HG03354 (cell line): ENCODE measurements around the gene APBA2.

ENCODE experiments used
- ATAC-seq: cut with Tn5 transposase; IDR thresholded peaks from one replicate; pipeline ENCODE4 v1.9.1; 2021; ENCODE audit warnings: mild to moderate bottlenecking; ENCODE audit not compliant: unreplicated experiment, poor library complexity, severe bottlenecking

Gene APBA2

DNA sequence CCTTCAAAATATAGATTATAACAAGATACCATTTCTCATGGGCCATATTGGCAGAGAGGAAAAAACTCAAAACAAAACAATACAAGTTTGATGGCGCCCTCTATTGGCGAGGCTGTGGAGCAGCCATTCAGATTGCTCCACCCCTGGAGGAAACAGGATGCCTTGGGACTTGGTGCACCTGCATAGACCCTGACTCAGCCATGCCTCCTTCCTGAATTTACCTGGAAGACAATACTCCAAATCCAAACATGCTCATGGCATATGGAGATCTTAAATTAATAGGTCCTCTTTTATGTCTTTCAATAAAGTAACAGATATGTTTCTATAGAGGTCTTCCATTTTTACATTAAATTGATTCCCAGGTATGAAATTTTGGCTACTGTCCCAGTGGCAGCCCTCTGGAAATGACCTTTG, 90.0 kb downstream of the APBA2 start:
- ATAC-seq, result peak; percentile 43

DNA sequence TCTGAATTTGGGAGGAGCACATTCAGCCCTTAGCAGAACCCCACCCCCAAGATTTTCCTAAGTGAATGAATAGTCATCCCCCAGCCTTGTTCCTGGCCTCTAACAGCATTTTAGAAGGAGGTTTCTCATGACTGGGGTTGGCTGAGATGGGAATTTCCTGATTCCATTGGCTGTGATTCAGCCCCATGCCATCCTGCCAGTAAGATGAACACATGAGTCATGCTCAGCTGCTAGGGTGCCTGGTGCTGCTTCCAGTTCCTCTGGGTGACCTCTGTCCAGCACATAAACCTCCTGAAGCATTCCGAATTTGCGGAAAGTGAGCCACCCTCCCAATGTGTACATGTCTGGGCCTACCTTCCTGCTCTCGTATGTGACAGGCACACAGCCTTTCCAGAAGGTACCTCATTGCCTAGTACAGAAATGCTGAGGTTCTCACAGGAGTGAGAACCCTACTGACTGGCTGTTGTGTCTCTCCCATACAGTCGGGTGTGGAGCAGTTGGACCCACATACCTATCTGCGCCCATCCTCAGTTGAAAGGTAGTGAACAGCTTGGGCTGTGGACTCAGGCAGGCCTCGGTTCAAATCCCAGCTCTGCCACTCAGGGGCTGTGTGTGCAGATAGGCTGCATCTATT, 91.7 kb downstream of the APBA2 start:
- ATAC-seq, result no peak

DNA sequence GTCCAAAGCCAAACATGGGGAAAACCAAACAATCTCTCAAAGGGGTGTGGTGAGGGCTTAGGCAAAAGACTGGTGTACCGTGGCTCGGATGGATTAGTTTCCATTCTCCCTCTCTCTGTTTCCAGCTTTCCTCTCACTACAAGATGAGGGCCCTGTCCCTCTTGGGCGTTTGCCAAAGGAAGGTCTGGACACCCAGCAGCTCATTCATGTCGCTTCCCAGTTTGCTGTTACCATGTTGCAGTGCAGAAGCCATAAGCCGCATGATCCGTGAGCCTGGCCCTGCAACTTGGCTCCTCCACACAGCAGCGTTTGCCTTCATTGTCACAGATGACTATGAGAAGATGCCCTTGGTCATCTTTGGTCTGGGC, 92.2 kb downstream of the APBA2 start:
- ATAC-seq, result no peak

DNA sequence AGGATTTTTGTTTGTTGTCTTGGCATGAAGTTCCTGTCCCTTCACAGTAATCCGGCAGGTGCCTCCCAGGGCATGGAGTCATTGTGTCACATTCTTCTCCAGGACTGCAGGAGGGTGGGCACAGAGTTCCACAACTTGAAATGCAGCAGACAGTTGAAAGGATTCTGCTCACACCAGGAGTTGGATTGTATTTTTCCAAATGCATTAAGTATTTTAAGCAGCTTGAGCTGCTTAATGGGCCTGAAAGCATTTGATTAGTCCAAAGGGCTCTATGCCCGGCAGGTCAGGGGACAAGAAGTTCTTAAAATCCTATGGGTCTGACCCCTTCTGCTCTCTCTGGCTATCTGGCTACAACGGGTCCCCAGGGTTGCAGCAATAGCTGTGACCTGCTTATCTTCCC, 92.9 kb downstream of the APBA2 start:
- no peak for ATAC-seq

DNA sequence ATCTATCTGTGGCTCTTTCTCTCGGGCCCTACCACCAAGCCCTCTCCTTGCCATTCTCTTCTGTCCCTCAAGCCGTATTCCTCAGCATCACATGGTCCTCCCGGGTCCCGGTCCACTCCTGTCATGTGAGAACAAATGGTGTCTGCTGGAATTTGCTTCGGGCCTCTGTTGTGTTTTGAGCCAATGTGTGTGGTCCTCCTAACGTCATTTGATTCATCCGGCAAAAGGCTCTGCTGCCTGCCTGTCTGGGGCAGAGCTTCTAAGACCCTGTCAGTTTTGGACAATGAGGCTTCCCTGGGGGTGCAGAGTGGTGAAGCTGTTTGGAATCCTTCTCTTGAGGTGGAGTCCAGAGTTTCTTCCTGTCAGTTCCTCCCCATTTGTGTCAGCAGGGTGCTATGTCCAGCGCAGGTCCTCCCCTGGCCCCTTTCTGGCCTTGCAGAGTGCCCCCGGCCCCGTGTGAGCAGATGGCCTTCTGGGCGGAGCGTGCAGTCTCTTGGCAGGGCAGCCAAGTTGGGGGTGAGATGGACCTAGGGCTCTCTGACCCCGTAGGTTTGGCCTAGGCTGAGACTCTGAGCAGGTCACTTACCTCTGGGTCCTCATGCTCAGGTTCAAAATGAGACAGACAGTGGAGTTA, 93.6 kb downstream of the APBA2 start:
- ATAC-seq, result no peak

DNA sequence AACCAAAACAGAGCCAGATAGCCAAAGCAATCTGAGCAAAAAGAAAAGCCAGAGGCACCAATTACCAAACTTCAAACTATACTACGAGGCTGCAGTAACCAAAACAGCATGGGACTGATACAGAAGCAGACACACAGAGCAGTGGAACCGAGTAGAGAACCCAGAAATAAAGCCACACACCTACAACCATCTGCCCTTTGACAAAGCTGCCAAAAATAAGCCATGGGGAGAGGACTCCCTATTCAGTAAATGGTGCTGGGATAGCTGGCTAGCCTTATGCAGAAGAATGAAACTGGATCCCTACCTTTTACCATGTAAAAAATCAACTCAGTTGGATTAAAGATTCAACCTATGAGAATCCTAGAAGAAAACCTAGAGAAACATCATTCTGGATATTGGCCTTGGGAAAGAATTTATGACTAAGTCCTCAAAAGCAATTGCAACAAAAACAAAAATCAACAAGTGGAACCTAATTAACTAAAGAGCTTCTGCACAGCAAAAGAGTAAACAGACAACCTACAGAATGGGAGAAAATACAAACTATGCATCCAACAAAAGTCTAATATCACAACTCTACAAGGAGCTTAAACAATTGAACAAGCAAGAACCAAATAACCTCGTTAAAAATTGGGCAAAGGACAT, 95.1 kb downstream of the APBA2 start:
- ATAC-seq, result no peak

DNA sequence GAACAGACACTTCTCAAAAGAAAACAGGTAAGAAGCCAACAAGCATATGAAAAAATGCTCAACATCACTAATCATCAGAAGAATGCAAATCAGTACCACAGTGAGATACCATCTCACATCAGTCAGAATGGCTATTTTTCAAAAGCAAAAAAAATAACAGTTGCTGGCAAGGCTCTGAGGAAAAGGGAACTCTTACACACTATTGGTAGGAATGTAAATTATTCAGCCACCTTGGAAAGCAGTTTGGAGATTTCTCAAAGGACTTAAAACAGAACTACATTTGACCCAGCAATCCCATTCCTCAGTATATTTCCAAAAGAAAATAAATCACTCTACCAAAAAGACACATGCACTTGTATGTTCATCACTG, 95.6 kb downstream of the APBA2 start:
- ATAC-seq, result no peak

DNA sequence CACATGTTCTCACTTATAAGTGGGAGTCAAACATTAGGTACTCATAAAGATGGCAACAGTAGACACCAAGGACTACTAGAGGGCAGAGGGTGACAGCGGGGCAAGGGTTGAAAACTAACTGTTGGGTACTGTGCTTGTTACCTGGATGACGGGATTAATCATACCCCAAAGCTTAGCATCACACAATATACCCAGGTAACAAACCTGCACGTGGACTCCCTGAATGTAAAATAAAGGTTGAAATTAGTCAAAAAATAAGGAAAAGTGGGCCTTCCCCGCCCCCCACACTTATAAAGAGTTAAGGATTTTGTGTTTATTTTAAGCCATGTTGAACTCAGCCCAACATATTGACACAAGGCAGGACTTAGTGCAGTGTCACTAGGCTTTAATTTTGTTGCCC, 96.1 kb downstream of the APBA2 start:
- no peak for ATAC-seq

DNA sequence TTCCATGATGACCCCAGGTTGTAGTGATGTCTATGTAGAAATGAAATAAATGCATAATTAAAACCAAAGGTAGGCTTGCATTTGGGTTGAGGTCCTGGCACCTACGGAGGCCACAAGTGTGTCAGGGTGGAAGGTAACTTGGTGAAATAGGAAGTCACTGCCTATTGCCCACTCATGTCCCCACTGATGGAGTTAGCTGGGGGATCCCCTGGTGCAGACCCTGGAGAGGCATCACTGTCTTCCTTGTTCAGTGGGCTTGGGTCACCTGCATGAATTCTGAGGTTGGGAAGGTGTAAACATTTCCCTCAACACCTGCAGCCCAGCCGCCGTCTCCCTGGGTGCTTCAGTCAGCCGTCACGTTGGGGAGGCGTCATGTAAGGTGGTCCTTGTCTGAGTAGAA, 97.1 kb downstream of the APBA2 start:
- ATAC-seq, result no peak

DNA sequence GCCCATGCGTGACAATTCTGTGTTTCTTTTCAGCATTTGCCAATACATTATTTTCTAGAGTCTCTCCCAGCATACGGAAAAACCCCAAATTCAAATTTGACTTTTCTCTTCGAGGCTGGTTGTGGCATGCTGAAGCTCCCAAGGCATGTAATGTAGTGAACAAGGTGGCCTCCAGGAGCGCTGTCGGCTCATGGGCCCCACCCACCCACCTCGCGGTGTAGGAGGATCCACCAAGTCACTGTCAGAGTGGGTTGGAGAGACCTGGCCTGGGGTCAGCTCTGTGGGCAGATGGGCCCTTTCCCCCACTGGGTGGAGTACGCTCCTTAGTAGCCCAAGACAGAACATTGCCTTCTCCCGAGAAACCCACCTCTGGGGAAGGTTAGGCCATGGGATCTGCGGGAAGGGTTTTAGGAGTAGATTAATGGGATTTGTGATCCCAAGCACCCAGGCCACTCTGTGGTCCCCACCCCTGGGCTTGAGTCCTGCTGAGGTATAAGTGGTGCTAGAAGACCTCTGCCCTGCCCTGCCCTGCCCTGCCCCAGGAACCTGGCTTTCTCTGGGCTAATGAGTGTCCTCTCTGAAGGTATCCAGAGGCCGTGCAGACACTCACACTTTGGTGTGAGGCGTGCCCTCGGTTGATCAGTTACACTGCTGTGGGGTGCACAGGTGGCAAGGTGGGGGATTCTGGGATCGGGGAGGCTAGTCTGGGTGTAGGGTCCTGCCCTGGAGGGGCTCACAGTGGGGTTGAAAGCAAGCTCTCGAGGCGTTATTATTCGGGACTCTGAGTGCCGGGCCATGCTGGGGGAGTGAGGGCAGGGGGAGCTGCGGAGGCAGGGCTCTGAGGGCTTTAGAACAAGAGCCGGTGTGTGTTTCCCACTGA, 97.9 kb downstream of the APBA2 start:
- ATAC-seq, result no peak

DNA sequence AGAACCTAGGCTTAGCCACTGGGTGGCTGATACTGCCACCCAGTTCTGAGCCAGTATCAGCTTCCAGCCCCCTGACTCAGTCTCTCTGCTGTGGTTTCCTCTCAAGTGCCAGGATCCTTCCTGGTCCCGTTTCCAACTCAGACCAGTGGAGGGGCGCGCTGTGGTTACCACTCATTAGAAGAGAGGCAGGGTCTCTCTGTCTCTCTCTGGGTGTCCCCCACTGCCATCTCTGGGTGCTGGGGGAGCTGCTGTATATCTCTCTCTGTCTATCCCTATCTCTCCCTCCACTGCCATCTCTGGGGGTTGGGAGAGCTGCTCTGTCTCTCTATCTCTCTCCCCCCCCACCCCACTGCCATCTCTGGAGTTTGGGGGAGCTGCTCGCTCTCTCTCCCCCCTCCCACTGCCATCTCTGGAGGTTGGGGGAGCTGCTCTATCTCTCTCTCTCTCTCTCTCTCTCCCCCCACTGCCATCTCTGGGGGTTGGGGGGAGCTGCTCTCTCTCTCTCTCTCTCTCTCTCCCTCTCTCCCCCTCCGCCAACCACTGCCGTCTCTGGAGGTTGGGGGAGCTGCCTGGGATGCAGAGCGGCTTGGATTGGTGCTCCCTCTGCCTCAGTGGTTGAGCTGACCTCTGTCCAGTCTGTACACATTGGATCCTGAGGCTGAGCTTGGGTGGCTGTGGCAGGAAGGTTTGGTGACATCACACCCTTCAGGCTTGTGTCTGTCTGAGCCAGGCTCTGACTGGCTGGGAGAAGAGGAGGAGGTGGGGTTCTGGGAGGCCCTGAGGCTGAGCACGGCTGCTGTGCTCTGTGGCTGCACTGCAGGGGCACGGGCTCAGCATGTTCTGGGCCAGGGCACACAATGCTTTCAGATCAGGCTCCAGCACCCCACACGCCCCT, 98.9 kb downstream of the APBA2 start:
- no peak for ATAC-seq

DNA sequence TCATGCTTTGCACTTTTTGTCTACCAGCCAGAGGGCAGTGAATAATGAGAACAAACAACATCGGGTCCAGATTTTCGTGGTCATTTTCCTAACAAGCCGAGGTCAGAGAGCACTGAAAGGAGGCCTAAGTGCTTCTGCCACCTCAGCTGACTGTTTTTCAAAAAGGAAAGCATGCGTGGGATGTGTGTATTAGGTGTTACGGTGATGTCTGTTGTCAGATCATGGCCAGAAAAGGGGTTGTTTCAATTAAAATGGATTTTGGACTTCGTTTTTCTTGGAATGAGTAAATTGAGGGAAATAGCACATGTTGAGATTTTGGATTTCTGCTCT, 99.5 kb downstream of the APBA2 start:
- ATAC-seq, result no peak

DNA sequence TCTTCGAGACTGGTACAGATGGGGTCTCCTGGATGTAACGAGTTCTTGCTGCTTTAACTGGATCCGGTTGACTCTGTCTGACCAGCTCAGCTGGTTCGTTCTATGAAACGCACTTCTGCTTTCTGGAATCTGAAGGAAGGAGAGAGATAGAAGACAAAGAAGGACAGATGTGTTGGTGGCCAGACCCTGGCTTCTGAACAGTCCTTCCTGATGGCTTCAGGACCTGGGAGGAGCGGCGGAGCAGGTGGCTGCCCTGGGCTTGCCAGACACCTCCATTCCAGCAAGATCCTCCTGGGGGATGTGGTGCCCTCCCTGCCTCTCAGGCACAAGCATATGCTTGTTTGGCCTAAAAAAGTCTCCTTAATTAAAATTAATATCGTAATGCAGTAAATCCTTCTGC, 99.9 kb downstream of the APBA2 start:
- ATAC-seq, result no peak

DNA sequence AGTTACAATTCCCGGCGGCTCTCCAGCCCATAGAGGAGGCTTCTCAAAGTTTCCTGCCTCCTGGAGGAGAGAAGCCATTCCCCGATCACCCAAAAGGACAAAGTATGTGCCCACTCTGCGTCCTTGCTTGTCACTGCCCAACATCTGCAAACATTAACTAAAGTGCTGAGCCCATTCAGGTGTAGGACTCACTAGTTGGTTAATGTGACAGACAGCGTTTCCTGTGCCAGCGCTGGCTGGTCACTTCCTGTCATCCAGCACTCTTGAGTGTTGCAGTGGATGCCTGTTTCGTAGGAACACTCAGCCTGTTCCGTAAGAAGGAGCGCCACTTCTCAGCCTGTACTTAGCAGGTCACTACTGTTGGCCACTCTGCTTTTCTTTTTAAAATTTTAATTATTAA, 100.3 kb downstream of the APBA2 start:
- no peak for ATAC-seq

DNA sequence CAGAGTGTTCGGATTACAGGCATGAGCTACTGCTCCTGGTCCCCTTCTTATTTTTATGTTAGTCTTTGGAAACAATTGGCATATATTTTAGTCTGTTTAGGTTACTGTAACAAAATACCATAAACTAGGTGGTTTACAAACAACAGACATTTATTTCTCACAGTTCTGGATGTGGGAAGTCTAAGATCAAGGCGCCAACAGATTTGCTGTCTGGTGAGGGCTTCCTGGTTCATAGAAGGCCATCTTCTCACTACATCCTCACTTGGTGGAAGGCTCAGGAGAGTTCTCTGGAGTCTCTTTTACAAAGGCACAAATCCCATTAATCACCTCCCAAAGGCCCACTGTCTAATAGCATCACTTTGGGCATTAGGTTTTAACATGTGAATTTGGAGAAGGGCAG, 101.0 kb downstream of the APBA2 start:
- ATAC-seq, result no peak

DNA sequence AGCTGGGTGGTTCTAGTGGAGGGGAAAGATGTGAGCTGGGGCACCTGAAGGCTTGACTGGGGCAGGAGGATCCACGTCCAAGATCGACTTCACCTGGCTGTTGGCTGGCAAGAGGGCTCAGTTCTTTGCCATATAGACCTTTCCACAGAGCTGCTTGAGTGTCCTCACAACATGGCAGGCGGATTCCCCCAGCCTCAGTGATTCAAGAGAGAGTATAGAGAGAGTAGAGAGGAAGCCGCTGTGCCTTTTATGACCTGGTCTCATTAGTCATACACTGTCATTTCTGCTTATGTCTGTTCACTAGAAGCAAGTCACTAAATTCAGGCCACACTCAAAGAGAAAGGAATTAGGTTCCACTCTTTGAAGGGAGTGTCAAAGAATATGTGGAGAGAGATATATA, 101.6 kb downstream of the APBA2 start:
- ATAC-seq, result no peak

DNA sequence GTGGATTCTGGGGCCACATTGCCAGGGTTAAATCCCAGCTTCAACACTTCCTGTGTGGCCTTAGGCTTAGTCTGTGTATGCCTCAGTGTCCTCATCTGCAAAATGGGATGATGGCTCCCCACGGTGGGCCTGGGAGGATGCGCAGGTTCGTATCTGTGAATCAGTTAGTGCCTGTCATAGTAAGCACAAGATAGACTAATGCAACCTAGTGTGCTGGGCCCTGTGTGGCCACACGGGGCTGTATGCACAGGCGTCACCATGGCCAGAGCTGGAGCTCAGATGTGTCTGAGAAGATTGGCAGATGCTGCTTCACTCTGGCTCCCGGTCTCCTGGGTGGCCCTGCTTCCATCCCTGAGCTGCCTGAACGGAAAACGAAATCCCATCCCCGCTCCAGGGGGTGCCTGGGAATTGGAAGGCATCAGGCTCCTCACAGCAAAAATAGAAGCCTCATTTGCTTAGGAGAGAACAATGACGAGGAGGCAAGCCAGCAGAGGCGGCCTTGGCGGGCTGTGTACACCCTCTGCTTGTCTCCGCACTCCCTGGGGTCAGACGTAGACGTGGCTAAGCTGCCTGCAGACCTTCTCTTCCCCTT, 103.6 kb downstream of the APBA2 start:
- no peak for ATAC-seq

DNA sequence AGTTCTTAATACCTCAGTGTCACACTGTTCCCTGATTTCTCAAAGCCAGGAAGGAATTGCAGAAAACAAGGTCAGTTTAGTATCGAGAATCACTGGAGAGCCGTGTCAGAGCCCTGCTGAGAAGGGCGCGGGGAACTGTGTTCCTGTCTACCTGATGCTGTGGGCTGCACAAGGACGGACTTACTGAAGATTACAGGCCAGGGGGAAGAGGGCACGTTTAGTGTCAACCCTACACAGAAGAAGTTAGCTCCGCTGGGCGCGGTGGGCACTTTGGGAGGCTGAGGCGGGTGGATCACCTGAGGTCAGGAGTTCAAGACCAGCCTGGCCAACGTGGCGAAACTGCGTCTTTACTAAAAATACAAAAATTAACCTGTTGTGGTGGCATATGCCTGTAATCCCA, 104.1 kb downstream of the APBA2 start:
- ATAC-seq, result no peak

DNA sequence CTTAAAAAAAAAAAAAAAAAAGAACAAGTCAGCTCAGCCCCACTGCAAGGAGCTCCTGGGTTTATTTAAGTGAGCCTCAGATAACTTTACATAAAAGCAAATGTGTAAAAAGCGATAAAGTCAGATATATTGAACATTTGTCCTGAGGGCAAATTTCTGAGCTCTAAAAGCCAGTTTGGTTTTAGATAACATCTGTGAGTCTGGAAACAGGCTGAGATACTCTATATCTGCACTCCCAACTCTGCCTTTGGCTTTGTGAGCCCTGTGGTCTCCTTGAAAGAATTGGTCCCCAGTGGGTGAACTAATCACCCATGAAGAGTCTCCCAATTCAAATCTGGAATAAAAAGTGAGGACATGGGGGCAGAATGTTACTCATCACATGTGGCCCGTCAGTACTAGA, 104.6 kb downstream of the APBA2 start:
- ATAC-seq, result no peak
